ENCODE data around the gene ANKRD62. TPM values are rescaled to one million over a fixed set of nuclear protein-coding genes. Genes with fewer than 3 reads are reported as not detected.

ANKRD62 gene
- total RNA-seq, 1 donor from 2014 or later: 0.17 TPM

DNA sequence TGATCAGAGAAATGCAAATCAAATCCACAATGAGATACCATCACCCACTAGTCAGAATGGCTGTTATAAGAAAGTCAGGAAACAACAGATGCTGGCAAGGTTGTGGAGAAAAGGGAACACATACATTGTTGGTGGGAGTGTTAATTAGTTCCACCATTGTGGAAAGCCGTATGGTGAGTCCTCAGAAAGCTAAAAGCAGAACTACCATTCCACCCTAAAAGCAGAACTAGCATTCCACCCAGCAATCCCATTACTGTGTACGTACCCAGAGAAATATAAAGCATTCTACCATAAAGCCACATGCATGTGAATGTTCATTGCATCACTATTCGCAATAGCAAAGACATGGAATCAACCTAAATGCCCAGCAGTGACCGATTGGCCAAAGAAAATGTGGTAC is 60.7 kb downstream of the ANKRD62 start:
- Mint-ChIP-seq H3K9me3 (ENCODE audit: unreplicated experiment) (peaks cover 2% of the 10 kb centered on the region), H3K27ac (ENCODE audit: unreplicated experiment) (no peak overlapping the region), H3K36me3 (ENCODE audit: unreplicated experiment) (no peaks in the 10 kb centered on the region), H3K4me1 (ENCODE audit: low read depth, unreplicated experiment) (no peaks in the 10 kb centered on the region), H3K4me3 (ENCODE audit: unreplicated experiment) (no peak overlapping the region), H3K27me3 (ENCODE audit: unreplicated experiment) (no peaks in the 10 kb centered on the region)
- TF ChIP-seq, protein P1, sequence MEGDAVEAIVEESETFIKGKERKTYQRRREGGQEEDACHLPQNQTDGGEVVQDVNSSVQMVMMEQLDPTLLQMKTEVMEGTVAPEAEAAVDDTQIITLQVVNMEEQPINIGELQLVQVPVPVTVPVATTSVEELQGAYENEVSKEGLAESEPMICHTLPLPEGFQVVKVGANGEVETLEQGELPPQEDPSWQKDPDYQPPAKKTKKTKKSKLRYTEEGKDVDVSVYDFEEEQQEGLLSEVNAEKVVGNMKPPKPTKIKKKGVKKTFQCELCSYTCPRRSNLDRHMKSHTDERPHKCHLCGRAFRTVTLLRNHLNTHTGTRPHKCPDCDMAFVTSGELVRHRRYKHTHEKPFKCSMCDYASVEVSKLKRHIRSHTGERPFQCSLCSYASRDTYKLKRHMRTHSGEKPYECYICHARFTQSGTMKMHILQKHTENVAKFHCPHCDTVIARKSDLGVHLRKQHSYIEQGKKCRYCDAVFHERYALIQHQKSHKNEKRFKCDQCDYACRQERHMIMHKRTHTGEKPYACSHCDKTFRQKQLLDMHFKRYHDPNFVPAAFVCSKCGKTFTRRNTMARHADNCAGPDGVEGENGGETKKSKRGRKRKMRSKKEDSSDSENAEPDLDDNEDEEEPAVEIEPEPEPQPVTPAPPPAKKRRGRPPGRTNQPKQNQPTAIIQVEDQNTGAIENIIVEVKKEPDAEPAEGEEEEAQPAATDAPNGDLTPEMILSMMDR (IDR thresholded peaks at IDR 0.05; ENCODE audit: partially characterized antibody, unreplicated experiment): no peak
- no peak for DNase-seq

DNA sequence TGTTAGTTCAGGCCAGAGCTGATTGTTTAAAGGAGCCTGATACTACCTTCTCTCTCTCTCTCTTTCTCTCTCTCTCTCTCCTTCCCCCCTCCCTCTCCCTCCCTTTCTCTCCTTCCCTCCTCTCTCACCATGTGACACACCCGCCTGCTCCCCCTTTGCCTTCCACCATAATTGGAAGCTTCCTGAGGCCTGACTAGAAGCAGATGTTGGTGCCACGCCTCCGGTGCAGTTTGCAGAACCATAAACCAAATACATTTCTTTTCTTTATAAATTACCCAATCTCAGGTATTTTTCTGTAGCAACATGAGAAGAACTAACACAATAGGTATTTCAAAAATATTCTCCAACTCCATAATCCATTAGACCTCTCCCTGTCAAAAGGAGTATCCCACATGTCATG is 62.4 kb downstream of the ANKRD62 start:
- DNase-seq: no peak
- H3K27me3 Mint-ChIP-seq (ENCODE audit: unreplicated experiment): no peaks in the 10 kb centered on the region
- no peak overlapping the region for H3K4me3 Mint-ChIP-seq (ENCODE audit: unreplicated experiment)
- TF ChIP-seq, protein P1 (IDR thresholded peaks at IDR 0.05; ENCODE audit: partially characterized antibody, unreplicated experiment): no peak
- no peaks in the 10 kb centered on the region for H3K4me1 Mint-ChIP-seq (ENCODE audit: low read depth, unreplicated experiment)
- no peak overlapping the region for H3K27ac Mint-ChIP-seq (ENCODE audit: unreplicated experiment)
- H3K36me3 Mint-ChIP-seq (ENCODE audit: unreplicated experiment): no peaks in the 10 kb centered on the region
- H3K9me3 Mint-ChIP-seq (ENCODE audit: unreplicated experiment): peaks cover 2% of the 10 kb centered on the region

DNA sequence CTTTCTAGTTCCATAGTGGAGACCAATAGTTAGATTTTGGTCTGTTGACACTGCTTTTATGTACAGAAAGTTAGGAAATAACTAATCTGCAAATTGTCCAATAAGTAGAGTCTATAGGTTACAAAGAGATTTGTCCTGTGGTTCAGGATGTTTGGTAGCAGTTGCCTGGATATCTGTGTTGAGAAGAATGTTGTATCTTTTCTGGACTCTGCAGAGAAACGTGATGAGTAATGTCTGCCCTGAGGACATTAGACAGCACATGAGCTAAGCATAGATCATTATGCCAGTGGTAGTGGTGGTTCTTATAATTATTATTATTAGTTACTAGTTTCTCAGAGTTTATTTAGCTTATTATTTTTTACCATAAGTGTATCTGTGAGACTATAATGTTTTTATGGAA is 65.8 kb downstream of the ANKRD62 start:
- TF ChIP-seq, protein P1 (IDR thresholded peaks at IDR 0.05; ENCODE audit: partially characterized antibody, unreplicated experiment): no peak

DNA sequence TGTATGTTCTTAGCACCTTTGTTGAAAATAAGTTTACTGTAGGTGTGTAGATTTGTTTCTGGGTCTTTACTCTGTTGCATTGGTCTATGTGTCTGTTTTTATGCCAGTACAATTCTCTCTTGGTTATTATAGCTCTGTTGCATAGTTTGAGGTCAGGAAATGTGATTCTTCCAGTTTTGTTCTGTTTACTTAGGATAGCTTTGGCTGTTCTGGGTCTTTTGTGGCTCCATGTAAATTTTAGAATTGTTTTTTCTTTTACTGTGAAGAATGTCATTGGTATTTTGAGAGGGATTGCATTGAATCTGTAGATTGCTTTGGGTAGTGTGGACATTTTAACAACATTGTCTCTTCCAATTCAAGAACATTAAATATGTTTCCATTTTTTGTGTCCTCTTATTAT is 69.1 kb downstream of the ANKRD62 start:
- H3K9me3 Mint-ChIP-seq (ENCODE audit: unreplicated experiment): peaks cover 2% of the 10 kb centered on the region

More for the DNA sequence above, 65.8 kb downstream of the ANKRD62 start:
- no peak for DNase-seq
- H3K4me3 Mint-ChIP-seq (ENCODE audit: unreplicated experiment): no peak overlapping the region
- peaks cover 7% of the 10 kb centered on the region for H3K36me3 Mint-ChIP-seq (ENCODE audit: unreplicated experiment)
- no peaks in the 10 kb centered on the region for H3K4me1 Mint-ChIP-seq (ENCODE audit: low read depth, unreplicated experiment)
- H3K9me3 Mint-ChIP-seq (ENCODE audit: unreplicated experiment): no peaks in the 10 kb centered on the region
- H3K27ac Mint-ChIP-seq (ENCODE audit: unreplicated experiment): no peak overlapping the region
- H3K27me3 Mint-ChIP-seq (ENCODE audit: unreplicated experiment): no peaks in the 10 kb centered on the region

DNA sequence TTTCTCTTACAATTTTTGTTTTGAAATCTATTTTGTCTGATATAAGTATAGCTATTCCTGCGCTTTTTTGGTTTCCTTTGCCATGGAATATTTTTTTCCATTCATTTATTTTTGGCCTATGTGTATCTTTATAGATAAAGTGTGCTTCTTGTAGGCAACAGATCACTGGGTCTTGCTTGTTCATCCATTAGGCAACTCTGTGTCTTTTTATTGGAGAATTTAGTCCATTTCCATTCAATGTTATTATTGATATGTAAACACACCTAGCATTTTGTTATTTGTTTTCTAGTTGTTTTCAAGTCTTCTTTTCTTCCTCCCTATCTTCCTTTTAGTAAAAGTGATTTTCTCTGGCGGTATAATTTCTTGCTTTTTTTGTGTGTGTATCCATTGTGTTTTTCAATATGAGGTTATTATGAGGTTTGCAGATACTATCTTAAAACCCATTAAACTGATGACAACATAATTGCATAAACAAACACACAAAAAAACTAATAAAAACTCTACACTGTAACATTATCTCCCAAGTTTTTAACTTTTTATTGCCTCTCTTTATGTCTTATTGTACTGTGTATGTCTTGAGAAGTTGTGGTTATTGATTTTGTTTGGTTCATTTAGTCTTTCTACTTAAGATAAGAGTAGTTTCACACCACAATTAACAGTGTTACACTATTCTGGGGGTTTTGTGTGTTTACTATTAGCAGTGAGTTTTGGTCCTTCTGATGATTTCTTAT is 71.6 kb downstream of the ANKRD62 start:
- Mint-ChIP-seq H3K27ac (ENCODE audit: unreplicated experiment) (no peak overlapping the region), H3K4me1 (ENCODE audit: low read depth, unreplicated experiment) (no peaks in the 10 kb centered on the region), H3K27me3 (ENCODE audit: unreplicated experiment) (no peaks in the 10 kb centered on the region), H3K9me3 (ENCODE audit: unreplicated experiment) (peaks cover 2% of the 10 kb centered on the region), H3K36me3 (ENCODE audit: unreplicated experiment) (peaks cover 19% of the 10 kb centered on the region), H3K4me3 (ENCODE audit: unreplicated experiment) (no peak overlapping the region)
- TF ChIP-seq, protein P1 (IDR thresholded peaks at IDR 0.05; ENCODE audit: partially characterized antibody, unreplicated experiment): no peak
- no peak for DNase-seq

More for the DNA sequence above, 69.1 kb downstream of the ANKRD62 start:
- H3K27ac Mint-ChIP-seq (ENCODE audit: unreplicated experiment): no peak overlapping the region
- no peak for DNase-seq
- TF ChIP-seq, protein P1 (IDR thresholded peaks at IDR 0.05; ENCODE audit: partially characterized antibody, unreplicated experiment): no peak
- H3K27me3 Mint-ChIP-seq (ENCODE audit: unreplicated experiment): no peaks in the 10 kb centered on the region
- H3K4me3 Mint-ChIP-seq (ENCODE audit: unreplicated experiment): no peak overlapping the region
- peaks cover 19% of the 10 kb centered on the region for H3K36me3 Mint-ChIP-seq (ENCODE audit: unreplicated experiment)
- H3K4me1 Mint-ChIP-seq (ENCODE audit: low read depth, unreplicated experiment): no peaks in the 10 kb centered on the region
